HepG2 (cell line): ENCODE data around the gene TOB2. TPM values are rescaled to one million over a fixed set of nuclear protein-coding genes. Genes with fewer than 3 reads are reported as not detected.

Experiments
- ATAC-seq: fragments of 200-7000 bp; cut with Tn5 transposase; 3 replicates; pipeline ENCODE4 v1.9.1; 2020; ENCODE audit warnings: mild to moderate bottlenecking, moderate library complexity
- BruUV-seq: library from RNA; stranded (reverse); fragments of 400-500 nt; replicated peaks from 2 replicates; lab custom pipeline; 2021; lab: Mats Ljungman, UMichigan
- CTCF ChIA-PET: fragments of 300-600 bp; formaldehyde crosslinking; extraction: SDS; loops from one replicate; lab custom pipeline; 2021; ENCODE audit warnings: low total read pairs, inconsistent platforms, low intra/inter-chr PET ratio; lab: Yijun Ruan, JAX
- POLR2A ChIA-PET: fragments of 350-600 bp; sonication (Branson Sonifier 250); formaldehyde crosslinking; loops from one replicate; lab custom pipeline; 2020; ENCODE audit warnings: antibody characterized with exemption, inconsistent platforms; lab: Yijun Ruan, JAX
- DNase-seq: peaks from one replicate; pipeline ENCODE4 v3.0.0-alpha.2; 2015; ENCODE audit warnings: low spot score
- FAIRE-seq: peaks from 3 replicates; lab custom pipeline; 2011; peaks lifted over from hg19 to GRCh38; lab: Jason Lieb, UNC
- H2AFZ ChIP-seq: one replicate; pipeline ENCODE4 v1.6.1; 2011; ENCODE audit warnings: low read length, inconsistent platforms
- H3K27ac ChIP-seq: fragments of 300-600 bp; 3 replicates; pipeline ENCODE4 v1.8.0; 2011; ENCODE audit warnings: mixed run types, mild to moderate bottlenecking, mixed read lengths, low read length, inconsistent platforms; ENCODE audit not compliant: insufficient read depth; ENCODE audit errors: extremely low read length
- H3K27me3 ChIP-seq, 2 experiments: fragments of 200-600 bp in 1 of 2; 2 replicates in 1 of 2; 3 replicates in 1 of 2; pipeline versions ENCODE4 v1.6.0 to v1.8.0; 2011; ENCODE audit warnings: low read length in 2 of 2, mild to moderate bottlenecking in 2 of 2, moderate library complexity in 2 of 2, inconsistent platforms in 1 of 2; ENCODE audit not compliant: insufficient read depth in 2 of 2, control insufficient read depth in 1 of 2
- H3K36me3 ChIP-seq, 2 experiments: fragments of 200-600 bp in 1 of 2; replicated peaks in 1 of 2; 2 replicates in 1 of 2; 3 replicates in 1 of 2; pipeline versions ENCODE4 v1.5.1 to v1.8.0; 2011; ENCODE audit warnings: low read length in 2 of 2, inconsistent platforms in 1 of 2; ENCODE audit not compliant: insufficient read depth in 2 of 2, control insufficient read depth in 1 of 2
- H3K4me1 ChIP-seq: 2 replicates; pipeline ENCODE4 v1.5.1; 2012; ENCODE audit warnings: low read length, inconsistent platforms; ENCODE audit not compliant: insufficient read depth
- H3K4me2 ChIP-seq: 2 replicates; pipeline ENCODE4 v1.6.0; 2011; ENCODE audit warnings: low read depth, low read length, inconsistent platforms
- H3K4me3 ChIP-seq, 3 experiments: fragments of 200-600 bp in 1 of 3; sonication (generic), shearing (Covaris generic) in 1 of 3; replicated peaks in 1 of 3; 2 replicates each; pipeline ENCODE4 v1.5.1; 2011 to 2016; ENCODE audit warnings: low read length in 3 of 3, inconsistent platforms in 2 of 3, low read depth in 2 of 3, mild to moderate bottlenecking in 2 of 3, control low read depth in 1 of 3, mixed read lengths in 1 of 3; ENCODE audit not compliant: insufficient read depth in 1 of 3
- H3K79me2 ChIP-seq: one replicate; pipeline ENCODE4 v1.6.1; 2011; ENCODE audit warnings: low read length, inconsistent platforms; ENCODE audit not compliant: insufficient read depth
- H3K9ac ChIP-seq: 2 replicates; pipeline ENCODE4 v1.6.0; 2011; ENCODE audit warnings: mild to moderate bottlenecking, low read depth, low read length, inconsistent platforms; ENCODE audit not compliant: insufficient read depth
- H3K9me3 ChIP-seq: 2 replicates; pipeline ENCODE4 v1.5.1; 2012; ENCODE audit warnings: mild to moderate bottlenecking, low read length
- H4K20me1 ChIP-seq: 2 replicates; pipeline ENCODE4 v1.6.0; 2011; ENCODE audit warnings: inconsistent platforms, mild to moderate bottlenecking, low read length, moderate library complexity; ENCODE audit not compliant: insufficient read depth
- AHR ChIP-seq: IDR thresholded peaks from 2 replicates; pipeline ENCODE4 v1.6.1; 2018; ENCODE audit warnings: missing genetic modification reagents, missing compliant biosample characterization
- HMG20B ChIP-seq: conservative IDR thresholded peaks from 2 replicates; pipeline ENCODE4 v1.6.1; 2016; ENCODE audit warnings: missing genetic modification reagents, missing compliant biosample characterization
- KDM2A ChIP-seq: sonication (generic); formaldehyde crosslinking; IDR thresholded peaks from 2 replicates; pipeline ENCODE4 v1.4.0; 2020; ENCODE audit warnings: low read depth, missing genetic modification reagents, borderline replicate concordance
- KDM5B ChIP-seq: sonication (generic); formaldehyde crosslinking; IDR thresholded peaks from 2 replicates; pipeline ENCODE4 v1.4.0; 2020; ENCODE audit warnings: missing genetic modification reagents, mild to moderate bottlenecking, borderline replicate concordance
- MXD4 ChIP-seq: IDR thresholded peaks from 2 replicates; pipeline ENCODE4 v1.6.1; 2016; ENCODE audit warnings: mild to moderate bottlenecking, missing biosample characterization, missing genetic modification reagents
- NCOA2 ChIP-seq: sonication (generic); formaldehyde crosslinking; IDR thresholded peaks from 2 replicates; pipeline ENCODE4 v1.8.0; 2022; ENCODE audit warnings: inconsistent platforms
- ZBTB14 ChIP-seq: sonication (generic); formaldehyde crosslinking; IDR thresholded peaks from 2 replicates; pipeline ENCODE4 v1.4.0; 2020; ENCODE audit warnings: missing genetic modification reagents
- ZBTB39 ChIP-seq: sonication (generic); formaldehyde crosslinking; IDR thresholded peaks from 2 replicates; pipeline ENCODE4 v1.5.0; 2020; ENCODE audit warnings: missing genetic modification reagents
- ZFAT ChIP-seq: sonication (generic); formaldehyde crosslinking; conservative IDR thresholded peaks from 2 replicates; pipeline ENCODE4 v1.8.1; 2023; ENCODE audit warnings: missing genetic modification reagents, inconsistent platforms
- ZNF230 ChIP-seq: sonication (generic); formaldehyde crosslinking; IDR thresholded peaks from 2 replicates; pipeline ENCODE4 v1.4.0; 2020; ENCODE audit warnings: mild to moderate bottlenecking, missing genetic modification reagents
- ZNF282 ChIP-seq: fragments of 450-650 bp; IDR thresholded peaks from 2 replicates; pipeline ENCODE4 v1.6.1; 2018; ENCODE audit not compliant: partially characterized antibody
- ZNF44 ChIP-seq: sonication (generic); formaldehyde crosslinking; IDR thresholded peaks from 2 replicates; pipeline ENCODE4 v1.5.1; 2020; ENCODE audit warnings: mild to moderate bottlenecking, missing genetic modification reagents
- ZNF546 ChIP-seq: sonication (generic); formaldehyde crosslinking; conservative IDR thresholded peaks from 2 replicates; pipeline ENCODE4 v1.8.1; 2023; ENCODE audit warnings: mild to moderate bottlenecking, missing genetic modification reagents
- WGBS: methylation state at CpG from one replicate; pipeline ENCODE4 v1.1.6; 2017; ENCODE audit warnings: low lambda C conversion rate; 5-methylcytosine and 5-hydroxymethylcytosine counted together
- in situ Hi-C: cut with HindIII; loops from 2 replicates; pipeline ENCODE4 v1.10.0; 2017; ENCODE audit warnings: low pct_unique_long_range_greater_than_20kb; ENCODE audit not compliant: extremely low pct_ligation_motif_present
- intact Hi-C: fragments of 100-400 bp; cut with micrococcal nuclease; formaldehyde crosslinking; loops from one replicate; pipeline ENCODE4 v1.10.0; 2022; ENCODE audit not compliant: unreplicated experiment
- polyA plus RNA-seq, 8 experiments: library from polyadenylated mRNA; depleted of rRNA in 3 of 8; stranded (reverse) in 7 of 8; unstranded in 1 of 8; fragments of >200 nt; fragmentation: Illumina TruSeq in 4 of 8; extraction: Trizol in 4 of 8; gene quantifications; 2 replicates each; pipeline versions ENCODE4 v1.2.1 to v1.2.3, GENCODE V29; 2011 to 2016; ENCODE audit warnings: low read depth in 4 of 8, missing spikeins in 1 of 8, mixed read lengths in 1 of 8; ENCODE audit not compliant: insufficient read depth in 1 of 8
- total RNA-seq, 5 experiments: library from RNA; depleted of rRNA; stranded (reverse); fragments of >200 nt; fragmentation: Illumina TruSeq; extraction: Trizol; gene quantifications; 2 replicates each; pipeline ENCODE4 v1.2.3, GENCODE V29; 2016; ENCODE audit warnings: low read depth in 1 of 5

The TOB2 gene
- total and polyA plus RNA-seq, 2 of the 13 experiments (the other 11 are each of a cell fraction or from before 2014, with no cell fraction given) = 12.2 to 13.7 TPM

GRCh38 chr22:41425660-41426365, 20.8 kb downstream of the TOB2 start:
- FAIRE-seq = no peak
- Histone ChIP-seq H3K4me2 (no peak overlapping the region), H4K20me1 (no peaks in the 10 kb centered on the region), H3K4me1 (no peaks in the 10 kb centered on the region), H3K27ac (no peak overlapping the region), H3K36me3 (no peaks in the 10 kb centered on the region), H3K9me3 (no peaks in the 10 kb centered on the region), H3K79me2 (no peaks in the 10 kb centered on the region), H3K27me3 (no peaks in the 10 kb centered on the region), H3K9ac (no peak overlapping the region), H3K4me3 (no peak overlapping the region), H2AFZ (no peak overlapping the region)
- ATAC-seq = no peak
- in situ Hi-C loops = no loop called here
- TF ChIP-seq ZBTB14 (CRISPR knock-in tag) (no peak), ZNF282 (no peak), ZBTB39 (no peak), MXD4 (CRISPR knock-in tag) (no peak), NCOA2 (CRISPR knock-in tag) (no peak), ZNF230 (CRISPR knock-in tag) (no peak), KDM5B (CRISPR knock-in tag) (no peak), ZNF44 (CRISPR knock-in tag) (no peak), HMG20B (CRISPR knock-in tag) (no peak), AHR (CRISPR knock-in tag) (no peak), ZFAT (no peak), KDM2A (no peak), ZNF546 (CRISPR knock-in tag) (no peak)
- POLR2A ChIA-PET = interaction anchor here (0.5 kb wide), 1 partner anchor 23 kb away, joined by 4 read pairs; no protein-coding TSS in a partner anchor
- CTCF ChIA-PET = no interaction called here
- intact Hi-C loops = no loop called here
- 86% methylated on average over 9 of the region's 9 CpGs for WGBS
- DNase-seq = no peak
- no TSS peak for BruUV-seq
